ENCODE data around the gene COMMD8. TPM values are rescaled to one million over a fixed set of nuclear protein-coding genes. Genes with fewer than 3 reads are reported as not detected.
"Not testable (repeated sequence)": the region's sequence is repeated elsewhere in the genome, so short reads cannot be mapped to it uniquely, and the experiment has no call there.

Gene COMMD8
- total RNA-seq (2014; rRNA removed; shearing (Covaris generic)) = 54.2 and 83.0 TPM in 2 replicates

- peak; percentile 86 for DNase-seq (ENCODE audit: low spot score)
These were observed at the start of gene COMMD8 for GRCh38 chr4:47463235-47463956. TSS of gene COMMD8 (minus strand) at chr4:47463702. CDS start at chr4:47463651, 51 bp downstream.

- DNase-seq (ENCODE audit: low spot score) = no peak
These were observed 47.1 kb upstream of the COMMD8 start for GRCh38 chr4:47510506-47511143.

- DNase-seq (ENCODE audit: low spot score) = no peak
These were observed 42.2 kb upstream of the COMMD8 start for GRCh38 chr4:47505666-47506065.

GRCh38 chr4:47505147-47505546, 41.6 kb upstream of the COMMD8 start:
- no peak for DNase-seq (ENCODE audit: low spot score)

- DNase-seq (ENCODE audit: low spot score) = no peak
These were observed 37.3 kb upstream of the COMMD8 start for GRCh38 chr4:47500776-47501175.

GRCh38 chr4:47499700-47500099, 36.2 kb upstream of the COMMD8 start:
- no peak for DNase-seq (ENCODE audit: low spot score)

- no peak for DNase-seq (ENCODE audit: low spot score)
These were observed 35.4 kb upstream of the COMMD8 start for GRCh38 chr4:47498899-47499298.

- DNase-seq (ENCODE audit: low spot score) = no peak
These were observed 30.6 kb upstream of the COMMD8 start for GRCh38 chr4:47494124-47494430.

GRCh38 chr4:47493238-47494123, 30.0 kb upstream of the COMMD8 start:
- no peak for DNase-seq (ENCODE audit: low spot score)

GRCh38 chr4:47490550-47490949, 27.0 kb upstream of the COMMD8 start:
- DNase-seq (ENCODE audit: low spot score) = peak; percentile 40

GRCh38 chr4:47488706-47489105, 25.2 kb upstream of the COMMD8 start:
- no peak for DNase-seq (ENCODE audit: low spot score)

GRCh38 chr4:47486727-47487126, 23.2 kb upstream of the COMMD8 start:
- not testable (repeated sequence) for DNase-seq (ENCODE audit: low spot score)

- peak; percentile 6 for DNase-seq (ENCODE audit: low spot score)
These were observed 22.8 kb upstream of the COMMD8 start for GRCh38 chr4:47486231-47486673.

GRCh38 chr4:47485768-47486167, 22.3 kb upstream of the COMMD8 start:
- DNase-seq (ENCODE audit: low spot score) = no peak

GRCh38 chr4:47485047-47485692, 21.7 kb upstream of the COMMD8 start, which contains the start of gene ATP10D:
TSS of gene ATP10D (plus strand) at chr4:47485275. CDS start at chr4:47512541, 27,266 bp downstream.
- peak; percentile 87 for DNase-seq (ENCODE audit: low spot score)

- DNase-seq (ENCODE audit: low spot score) = no peak
These were observed 20.7 kb upstream of the COMMD8 start for GRCh38 chr4:47484168-47484567.

- DNase-seq (ENCODE audit: low spot score) = no peak
These were observed 20.2 kb upstream of the COMMD8 start for GRCh38 chr4:47483745-47484144.

- peak; percentile 12 for DNase-seq (ENCODE audit: low spot score)
These were observed 18.8 kb upstream of the COMMD8 start for GRCh38 chr4:47482326-47482725.

GRCh38 chr4:47478804-47479203, 15.3 kb upstream of the COMMD8 start:
- DNase-seq (ENCODE audit: low spot score) = no peak

- no peak for DNase-seq (ENCODE audit: low spot score)
These were observed 11.9 kb upstream of the COMMD8 start for GRCh38 chr4:47475411-47475810.

- no peak for DNase-seq (ENCODE audit: low spot score)
These were observed 11.3 kb upstream of the COMMD8 start for GRCh38 chr4:47474799-47475198.
